Gastroesophageal sphincter (tissue), 4 donors: Measurements from ENCODE around the gene TNK2. TPM values are rescaled to one million over a fixed set of nuclear protein-coding genes. Genes with fewer than 3 reads are reported as not detected.

Experiments used
- ATAC-seq: fragments of 150-250 bp; one replicate; pipeline ENCODE4 v1.9.1; 2016; ENCODE audit warnings: mild to moderate bottlenecking, moderate library complexity
- H3K27ac ChIP-seq, 4 donors: fragments of 200-600 bp; sonication (generic) in 3 of 4; 1 replicate in 3 of 4; 2 replicates in 1 of 4; pipeline ENCODE4 v1.5.1; 2016 to 2019
- H3K27me3 ChIP-seq: fragments of 200-600 bp; sonication (generic); one replicate; pipeline ENCODE4 v1.5.1; 2019
- H3K36me3 ChIP-seq, 2 donors: fragments of 200-600 bp; sonication (generic); one replicate each; pipeline ENCODE4 v1.5.1; 2019; ENCODE audit warnings: control low read depth in 1 of 2
- H3K4me1 ChIP-seq, 3 donors: fragments of 200-600 bp; sonication (generic); 1 replicate in 2 of 3; 2 replicates in 1 of 3; pipeline ENCODE4 v1.5.1; 2016 to 2019; ENCODE audit warnings: control low read depth in 2 of 3
- H3K4me3 ChIP-seq, 2 donors: fragments of 200-600 bp; sonication (generic); one replicate each; pipeline ENCODE4 v1.5.1; 2019; ENCODE audit warnings: mild to moderate bottlenecking in 1 of 2, moderate library complexity in 1 of 2
- H3K9me3 ChIP-seq, 3 donors: fragments of 200-600 bp; sonication (generic); one replicate each; pipeline ENCODE4 v1.5.1; 2017 to 2019; ENCODE audit warnings: control low read depth in 2 of 3
- CTCF ChIP-seq, 4 experiments: fragments of 200-600 bp in 2 of 4; fragments of 450-650 bp in 2 of 4; sonication (generic) in 1 of 4; IDR thresholded peaks; one replicate each; pipeline ENCODE4 v1.5.1; 2017 to 2019; ENCODE audit warnings: antibody characterized with exemption in 4 of 4, mild to moderate bottlenecking in 2 of 4, moderate library complexity in 2 of 4
- EP300 ChIP-seq: sonication (generic); formaldehyde crosslinking; IDR thresholded peaks from one replicate; pipeline ENCODE4 v1.6.1; 2017; ENCODE audit warnings: antibody characterized with exemption, mild to moderate bottlenecking
- POLR2A ChIP-seq, 2 donors: fragments of 450-650 bp; IDR thresholded peaks; one replicate each; pipeline ENCODE4 v1.6.1; 2017; ENCODE audit warnings: antibody characterized with exemption in 2 of 2, mild to moderate bottlenecking in 2 of 2, moderate library complexity in 1 of 2
- POLR2AphosphoS5 ChIP-seq: sonication (generic); formaldehyde crosslinking; IDR thresholded peaks from one replicate; pipeline ENCODE4 v1.6.1; 2017; ENCODE audit warnings: antibody characterized with exemption
- WGBS, 2 donors: methylation state at CpG; one replicate each; pipeline ENCODE4 v1.1.5; 2018; ENCODE audit warnings: low coverage in 1 of 2; 5-methylcytosine and 5-hydroxymethylcytosine counted together
- total RNA-seq, 4 donors: library from RNA; depleted of rRNA; stranded (reverse); fragments of >200 nt; gene quantifications; one replicate each; pipeline ENCODE4 v1.1.0, GENCODE V29; 2016

Gene TNK2
- total RNA-seq, 4 donors from 2014 or later = 14.5 to 28.8 (median 23.9) TPM

GRCh38 chr3:195883160-195883559 is 25.2 kb downstream of the TNK2 start:
- H3K36me3 ChIP-seq = peaks cover 0 to 84% of the 10 kb centered on the region in 2 donors
- 87 to 100% methylated on average over 1 to 7 of the region's 21 CpGs for WGBS, 2 donors

GRCh38 chr3:195882002-195882441 is 26.3 kb downstream of the TNK2 start:
- no peak for ATAC-seq
- H3K27me3 ChIP-seq = no peaks in the 10 kb centered on the region
- no peak overlapping the region for H3K4me3 ChIP-seq
- H3K27ac ChIP-seq = no peak overlapping the region
- WGBS, 2 donors = no CpG with 5 or more reads among the region's 19 CpGs
- peaks cover 0 to 24% (median 0%) of the 10 kb centered on the region in 3 donors for H3K4me1 ChIP-seq
- H3K9me3 ChIP-seq = no peaks in the 10 kb centered on the region
- H3K36me3 ChIP-seq = peaks cover 0 to 86% of the 10 kb centered on the region in 2 donors
- TF ChIP-seq POLR2AphosphoS5 = no peak
- TF ChIP-seq EP300 = no peak
- no peak for TF ChIP-seq POLR2A (IDR thresholded peaks at IDR 0.05)

More at GRCh38 chr3:195883160-195883559, 25.2 kb downstream of the TNK2 start:
- Histone ChIP-seq H3K27ac (no peak overlapping the region), H3K4me3 (no peak overlapping the region), H3K27me3 (no peaks in the 10 kb centered on the region), H3K9me3 (no peaks in the 10 kb centered on the region), H3K4me1 (peaks cover 0 to 24% (median 0%) of the 10 kb centered on the region in 3 donors)
- no peak for TF ChIP-seq POLR2A (IDR thresholded peaks at IDR 0.05)
- TF ChIP-seq EP300 = no peak
- TF ChIP-seq POLR2AphosphoS5 = no peak
- TF ChIP-seq CTCF (IDR thresholded peaks at IDR 0.05) = no peak
- ATAC-seq = no peak

DNA sequence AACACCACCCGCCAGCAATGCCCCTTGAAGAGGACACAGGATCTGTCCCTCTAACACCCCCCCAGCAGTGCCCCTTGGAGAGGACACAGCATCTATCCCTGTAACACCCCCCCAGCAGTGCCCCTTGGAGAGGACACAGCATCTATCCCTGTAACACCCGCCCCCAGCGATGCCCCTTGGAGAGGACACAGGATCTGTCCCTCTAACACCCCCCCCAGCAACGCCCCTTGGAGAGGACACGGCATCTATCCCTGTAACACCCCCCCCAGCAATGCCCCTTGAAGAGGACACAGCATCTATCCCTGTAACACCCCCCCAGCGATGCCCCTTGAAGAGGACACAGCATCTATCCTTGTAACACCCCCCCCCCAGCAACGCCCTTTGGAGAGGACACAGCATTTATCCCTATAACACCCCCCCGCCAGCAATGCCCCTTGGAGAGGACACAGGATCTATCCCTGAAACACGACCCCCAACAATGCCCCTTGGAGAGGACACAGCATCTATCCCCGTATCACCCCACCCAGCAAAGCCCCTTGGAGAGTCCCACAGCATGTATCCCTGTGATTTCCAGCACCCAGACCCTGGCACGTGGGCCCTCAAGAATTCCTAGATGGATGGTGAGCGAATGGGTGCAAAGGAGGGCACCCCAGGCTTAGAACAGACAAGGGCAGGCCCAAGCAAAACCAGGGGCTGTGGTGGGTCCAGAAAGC is 26.9 kb downstream of the TNK2 start:
- Histone ChIP-seq H3K27ac (no peak overlapping the region), H3K4me1 (peaks cover 0 to 20% (median 0%) of the 10 kb centered on the region in 3 donors), H3K36me3 (peaks cover 0 to 86% of the 10 kb centered on the region in 2 donors), H3K4me3 (no peak overlapping the region), H3K27me3 (no peaks in the 10 kb centered on the region), H3K9me3 (no peaks in the 10 kb centered on the region)
- no peak for ATAC-seq
- no peak for TF ChIP-seq EP300
- TF ChIP-seq CTCF (IDR thresholded peaks at IDR 0.05) = no peak
- no peak for TF ChIP-seq POLR2A (IDR thresholded peaks at IDR 0.05)
- no peak for TF ChIP-seq POLR2AphosphoS5
- no CpG with 5 or more reads among the region's 12 CpGs for WGBS, 2 donors

DNA sequence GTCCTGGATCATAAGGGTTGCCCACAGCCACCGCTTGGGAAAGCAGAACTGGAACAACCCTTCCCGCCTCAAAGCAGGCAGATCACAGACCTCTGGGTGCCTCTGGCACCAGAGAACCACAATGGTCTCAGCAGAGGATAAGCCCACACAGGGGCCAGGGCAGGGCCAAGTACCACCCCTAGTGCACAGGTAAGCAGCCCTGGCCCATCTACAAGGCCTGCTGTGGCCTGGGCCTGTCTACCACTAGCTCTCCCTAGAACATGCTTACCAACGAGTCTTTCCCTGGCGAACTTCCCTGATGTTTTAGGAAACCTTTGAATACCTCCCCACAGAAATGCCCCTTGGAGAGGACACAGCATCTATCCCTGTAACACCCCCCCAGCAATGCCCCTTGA is 28.3 kb downstream of the TNK2 start:
- TF ChIP-seq POLR2A (IDR thresholded peaks at IDR 0.05) = no peak
- TF ChIP-seq POLR2AphosphoS5 = no peak
- TF ChIP-seq CTCF (IDR thresholded peaks at IDR 0.05) = no peak
- no peak for TF ChIP-seq EP300
- Histone ChIP-seq H3K4me1 (peaks cover 0 to 6% (median 0%) of the 10 kb centered on the region in 3 donors), H3K36me3 (peaks cover 0 to 85% of the 10 kb centered on the region in 2 donors), H3K27ac (no peak overlapping the region), H3K9me3 (no peaks in the 10 kb centered on the region), H3K27me3 (no peaks in the 10 kb centered on the region), H3K4me3 (no peak overlapping the region)
- WGBS, 2 donors = 87% methylated on average over 2 of the region's 4 CpGs; no CpG with 5 or more reads in 1 of the 2 donors
- no peak for ATAC-seq

DNA sequence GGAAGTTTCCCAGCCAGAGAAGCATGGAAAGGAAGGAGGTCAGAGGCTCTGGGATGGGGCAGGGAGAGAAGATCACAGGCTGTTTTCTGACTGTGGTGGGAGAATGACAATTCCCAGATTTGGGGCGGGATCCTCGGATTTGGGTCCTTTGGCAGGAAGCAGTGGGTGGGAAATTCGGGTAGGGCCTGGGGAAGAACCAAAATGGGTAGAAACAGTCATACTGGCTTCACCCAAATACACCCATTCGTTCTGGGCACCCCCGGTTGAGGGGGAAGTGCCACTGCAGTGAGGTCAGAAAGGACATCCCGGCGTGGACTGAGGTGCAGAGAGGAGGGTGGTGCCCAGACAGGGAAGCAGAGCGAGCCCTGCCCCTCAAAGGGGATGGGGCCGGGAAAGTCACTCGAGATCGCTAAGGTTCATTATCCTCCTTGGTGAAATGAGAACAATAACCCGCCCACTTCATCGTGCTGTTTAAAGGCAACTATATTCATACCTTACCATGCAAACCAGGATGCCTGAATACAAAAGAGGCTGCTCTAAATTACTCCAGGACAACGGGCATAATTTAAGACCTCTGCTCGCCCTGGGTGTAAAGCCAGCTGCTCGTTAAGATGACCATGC is 28.8 kb downstream of the TNK2 start:
- H3K4me3 ChIP-seq = no peak overlapping the region
- peaks cover 0 to under 1% (median 0%) of the 10 kb centered on the region in 3 donors for H3K4me1 ChIP-seq
- H3K27me3 ChIP-seq = no peaks in the 10 kb centered on the region
- WGBS, 2 donors = 58 to 83% methylated on average over 2 to 3 of the region's 16 CpGs
- H3K27ac ChIP-seq = no peak overlapping the region
- TF ChIP-seq POLR2A (IDR thresholded peaks at IDR 0.05) (no peak), CTCF (IDR thresholded peaks at IDR 0.05) (no peak), EP300 (no peak), POLR2AphosphoS5 (no peak)
- no peak for ATAC-seq
- H3K9me3 ChIP-seq = no peaks in the 10 kb centered on the region
- peaks cover 0 to 80% of the 10 kb centered on the region in 2 donors for H3K36me3 ChIP-seq
